Measurements from ENCODE around the gene COL4A4. TPM values are rescaled to one million over a fixed set of nuclear protein-coding genes. Genes with fewer than 3 reads are reported as not detected.

Gene COL4A4
- total RNA-seq, 1 donor from 2014 or later = 5.2 TPM

DNA sequence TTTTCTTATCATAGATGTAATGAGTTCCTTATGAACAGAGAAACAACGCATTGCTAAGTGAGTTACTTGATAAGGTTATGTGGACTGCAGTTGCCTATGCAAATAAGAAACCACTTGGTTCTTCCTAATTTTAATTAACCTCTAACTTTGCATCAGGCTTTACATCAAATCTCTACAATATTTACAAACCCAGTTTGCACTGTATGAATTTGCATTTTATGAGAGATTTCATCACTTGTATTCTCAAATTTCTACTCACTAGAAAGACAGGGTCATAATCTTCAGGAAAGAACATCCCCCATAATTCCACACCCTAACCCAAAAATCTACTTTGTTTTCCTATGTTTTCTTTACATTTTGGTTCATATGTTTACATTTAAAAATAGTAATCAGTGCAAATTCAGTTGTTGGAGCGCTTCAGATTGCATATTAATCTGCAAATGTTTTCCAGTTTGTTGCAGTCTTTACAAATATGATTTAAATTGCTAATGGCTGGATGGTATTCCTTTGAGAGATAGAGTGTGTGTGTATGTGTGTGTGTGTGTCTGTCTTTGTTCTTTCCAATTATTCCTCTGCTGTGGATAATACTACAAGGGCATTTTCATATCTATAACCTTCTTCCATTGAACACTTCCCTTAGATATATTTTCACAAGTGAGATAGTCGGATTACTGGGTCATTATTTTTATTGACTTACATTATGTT, 106.1 kb downstream of the COL4A4 start:
- no peak for DNase-seq (ENCODE audit: low read depth)
- TF ChIP-seq, protein P1, sequence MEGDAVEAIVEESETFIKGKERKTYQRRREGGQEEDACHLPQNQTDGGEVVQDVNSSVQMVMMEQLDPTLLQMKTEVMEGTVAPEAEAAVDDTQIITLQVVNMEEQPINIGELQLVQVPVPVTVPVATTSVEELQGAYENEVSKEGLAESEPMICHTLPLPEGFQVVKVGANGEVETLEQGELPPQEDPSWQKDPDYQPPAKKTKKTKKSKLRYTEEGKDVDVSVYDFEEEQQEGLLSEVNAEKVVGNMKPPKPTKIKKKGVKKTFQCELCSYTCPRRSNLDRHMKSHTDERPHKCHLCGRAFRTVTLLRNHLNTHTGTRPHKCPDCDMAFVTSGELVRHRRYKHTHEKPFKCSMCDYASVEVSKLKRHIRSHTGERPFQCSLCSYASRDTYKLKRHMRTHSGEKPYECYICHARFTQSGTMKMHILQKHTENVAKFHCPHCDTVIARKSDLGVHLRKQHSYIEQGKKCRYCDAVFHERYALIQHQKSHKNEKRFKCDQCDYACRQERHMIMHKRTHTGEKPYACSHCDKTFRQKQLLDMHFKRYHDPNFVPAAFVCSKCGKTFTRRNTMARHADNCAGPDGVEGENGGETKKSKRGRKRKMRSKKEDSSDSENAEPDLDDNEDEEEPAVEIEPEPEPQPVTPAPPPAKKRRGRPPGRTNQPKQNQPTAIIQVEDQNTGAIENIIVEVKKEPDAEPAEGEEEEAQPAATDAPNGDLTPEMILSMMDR (conservative IDR thresholded peaks at IDR 0.05; ENCODE audit: low read depth, low read length) = no peak
- H3K4me3 ChIP-seq (ENCODE audit: low read depth, low read length) = no peak overlapping the region

DNA sequence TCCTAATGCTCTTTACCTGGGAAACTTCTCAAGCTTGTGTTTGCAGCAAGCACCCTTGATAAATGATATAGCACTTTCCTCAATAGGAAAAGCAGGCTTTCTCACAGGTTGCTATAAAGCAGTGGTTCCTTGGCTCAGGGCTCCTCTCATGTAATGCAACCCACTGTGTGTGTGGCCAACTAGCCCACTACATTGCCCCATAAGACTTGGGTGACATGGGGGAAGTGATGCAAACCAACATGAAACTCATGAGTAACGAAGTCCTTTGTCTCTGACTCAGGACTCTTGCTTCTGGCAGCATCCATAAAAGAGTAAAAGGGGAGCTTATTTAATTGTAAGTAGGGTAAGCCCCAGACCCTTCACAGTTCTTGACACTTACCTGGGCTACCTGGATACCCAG, 106.9 kb downstream of the COL4A4 start:
- TF ChIP-seq, protein P1 (conservative IDR thresholded peaks at IDR 0.05; ENCODE audit: low read depth, low read length) = no peak
- DNase-seq (ENCODE audit: low read depth) = no peak
- no peak overlapping the region for H3K4me3 ChIP-seq (ENCODE audit: low read depth, low read length)

DNA sequence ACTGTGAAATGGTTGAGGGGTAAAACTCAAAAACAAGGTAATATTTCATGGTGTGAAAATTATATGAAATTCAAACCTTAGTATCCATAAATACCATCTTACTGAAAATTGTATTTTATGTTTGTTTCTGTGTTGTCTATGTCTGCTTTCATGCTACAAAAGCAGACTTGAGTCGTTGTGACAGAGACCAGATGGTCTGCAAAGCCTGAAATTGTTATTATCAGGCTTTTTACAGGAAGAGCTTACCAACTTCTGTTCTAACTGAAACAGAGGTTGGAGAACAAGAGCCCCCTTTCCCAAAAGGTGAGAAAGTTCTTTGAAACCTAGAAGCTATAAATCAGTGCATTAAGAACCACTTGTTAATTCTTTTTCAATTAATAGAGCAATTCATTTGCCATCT, 110.0 kb downstream of the COL4A4 start:
- H3K4me3 ChIP-seq (ENCODE audit: low read depth, low read length) = no peak overlapping the region
- TF ChIP-seq, protein P1 (conservative IDR thresholded peaks at IDR 0.05; ENCODE audit: low read depth, low read length) = no peak
- DNase-seq (ENCODE audit: low read depth) = no peak

DNA sequence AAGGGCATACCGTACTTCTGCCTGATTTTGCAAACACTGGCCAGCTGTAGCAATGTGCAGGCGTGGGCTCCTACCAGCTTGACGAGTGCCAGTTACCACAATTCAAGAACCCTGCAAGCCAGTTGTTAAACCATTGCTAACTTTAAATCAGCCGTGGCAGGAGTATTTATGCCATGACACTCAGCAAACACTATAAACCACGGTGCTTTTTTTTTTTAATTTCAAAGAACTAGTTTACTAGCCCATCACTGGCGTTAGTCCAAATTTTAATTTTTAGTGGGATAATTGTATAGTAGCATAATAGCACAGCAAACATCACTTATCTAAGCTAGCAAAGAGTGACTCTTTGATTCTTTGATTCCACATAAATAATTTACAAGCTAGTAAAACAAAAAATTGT, 111.1 kb downstream of the COL4A4 start:
- DNase-seq (ENCODE audit: low read depth) = no peak
- no peak overlapping the region for H3K4me3 ChIP-seq (ENCODE audit: low read depth, low read length)
- TF ChIP-seq, protein P1 (conservative IDR thresholded peaks at IDR 0.05; ENCODE audit: low read depth, low read length) = no peak

DNA sequence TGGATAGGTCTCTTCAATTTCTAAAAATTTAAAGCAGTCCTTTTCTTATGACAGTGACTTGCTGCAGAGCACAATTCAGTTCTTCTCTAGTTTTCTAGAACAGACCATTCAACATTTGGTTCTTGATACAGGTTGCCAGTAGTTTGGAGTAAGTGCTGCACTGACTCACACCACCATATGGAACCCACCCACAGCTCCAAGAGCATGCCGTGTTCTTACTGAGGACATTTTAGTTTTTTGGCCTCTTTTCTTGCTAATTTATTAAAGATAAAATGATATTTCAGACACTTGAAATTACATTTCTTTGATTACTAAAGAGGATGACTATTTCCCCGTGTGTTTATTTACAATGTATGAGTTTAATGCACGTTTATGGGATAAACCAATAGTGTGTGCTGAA, 120.0 kb downstream of the COL4A4 start:
- H3K4me3 ChIP-seq (ENCODE audit: low read depth, low read length) = no peak overlapping the region
- DNase-seq (ENCODE audit: low read depth) = no peak
- TF ChIP-seq, protein P1 (conservative IDR thresholded peaks at IDR 0.05; ENCODE audit: low read depth, low read length) = no peak

DNA sequence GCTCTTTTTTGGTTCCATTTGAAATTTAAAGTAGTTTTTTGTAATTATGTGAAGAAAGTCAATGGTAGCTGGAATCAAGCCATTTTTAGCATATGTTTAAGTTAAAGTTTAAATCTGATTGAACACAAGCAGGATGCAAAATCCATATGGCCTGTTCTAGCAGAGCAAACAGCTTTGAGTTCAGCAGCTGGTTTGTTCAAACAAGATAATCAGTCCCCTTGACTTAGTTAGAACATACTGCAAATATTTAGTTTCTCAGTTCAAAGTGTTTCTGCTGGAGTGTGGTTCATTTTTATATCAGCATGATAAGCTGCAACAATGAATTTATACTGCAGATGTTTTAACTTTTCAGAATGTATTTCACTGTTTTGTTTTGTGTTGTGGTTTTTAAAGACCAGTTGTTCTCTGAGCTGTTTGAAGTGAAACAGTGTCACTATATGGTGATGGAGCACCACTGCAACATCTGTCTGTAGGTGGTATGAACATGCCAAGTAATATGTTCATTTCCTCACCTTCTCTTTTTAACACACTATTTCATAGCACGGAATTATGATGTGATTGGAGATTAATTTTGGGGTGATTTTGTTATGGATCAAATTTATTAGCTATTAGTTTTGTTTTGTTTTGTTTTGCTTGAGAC, 125.3 kb downstream of the COL4A4 start:
- DNase-seq (ENCODE audit: low read depth) = no peak
- TF ChIP-seq, protein P1 (conservative IDR thresholded peaks at IDR 0.05; ENCODE audit: low read depth, low read length) = no peak
- no peak overlapping the region for H3K4me3 ChIP-seq (ENCODE audit: low read depth, low read length)

DNA sequence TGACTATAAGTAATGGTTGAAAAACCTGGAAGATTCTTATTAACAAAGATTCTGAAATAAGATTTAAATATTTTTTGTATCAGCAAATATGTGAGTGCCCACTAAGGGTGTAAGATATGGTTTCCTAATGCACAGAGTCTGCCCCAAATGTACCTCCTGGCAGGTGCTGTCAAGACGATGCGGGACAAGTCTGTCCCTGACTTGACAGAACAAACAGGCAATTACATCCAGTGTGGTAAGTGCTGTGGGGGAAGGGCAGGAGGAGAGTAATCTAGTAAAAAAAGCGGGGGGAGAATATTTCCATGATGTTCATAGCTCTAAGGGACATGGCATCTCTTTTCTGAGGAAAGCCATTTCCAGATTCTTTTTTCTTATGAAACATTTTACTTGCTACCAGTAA, 127.5 kb downstream of the COL4A4 start:
- no peak overlapping the region for H3K4me3 ChIP-seq (ENCODE audit: low read depth, low read length)
- no peak for DNase-seq (ENCODE audit: low read depth)
- TF ChIP-seq, protein P1 (conservative IDR thresholded peaks at IDR 0.05; ENCODE audit: low read depth, low read length) = no peak
